HepG2 (cell line): ENCODE data around the gene TMEM236. TPM values are rescaled to one million over a fixed set of nuclear protein-coding genes. Genes with fewer than 3 reads are reported as not detected.

Experiments
- ATAC-seq: fragments of 200-7000 bp; cut with Tn5 transposase; 3 replicates; pipeline ENCODE4 v1.9.1; 2020; ENCODE audit warnings: mild to moderate bottlenecking, moderate library complexity
- BruUV-seq: library from RNA; stranded (reverse); fragments of 400-500 nt; replicated peaks from 2 replicates; lab custom pipeline; 2021; lab: Mats Ljungman, UMichigan
- CTCF ChIA-PET: fragments of 300-600 bp; formaldehyde crosslinking; extraction: SDS; loops from one replicate; lab custom pipeline; 2021; ENCODE audit warnings: low total read pairs, inconsistent platforms, low intra/inter-chr PET ratio; lab: Yijun Ruan, JAX
- POLR2A ChIA-PET: fragments of 350-600 bp; sonication (Branson Sonifier 250); formaldehyde crosslinking; loops from one replicate; lab custom pipeline; 2020; ENCODE audit warnings: antibody characterized with exemption, inconsistent platforms; lab: Yijun Ruan, JAX
- DNase-seq: peaks from one replicate; pipeline ENCODE4 v3.0.0-alpha.2; 2015; ENCODE audit warnings: low spot score
- FAIRE-seq: peaks from 3 replicates; lab custom pipeline; 2011; peaks lifted over from hg19 to GRCh38; lab: Jason Lieb, UNC
- H2AFZ ChIP-seq: one replicate; pipeline ENCODE4 v1.6.1; 2011; ENCODE audit warnings: low read length, inconsistent platforms
- H3K27ac ChIP-seq: fragments of 300-600 bp; 3 replicates; pipeline ENCODE4 v1.8.0; 2011; ENCODE audit warnings: mixed run types, mild to moderate bottlenecking, mixed read lengths, low read length, inconsistent platforms; ENCODE audit not compliant: insufficient read depth; ENCODE audit errors: extremely low read length
- H3K27me3 ChIP-seq, 2 experiments: fragments of 200-600 bp in 1 of 2; 2 replicates in 1 of 2; 3 replicates in 1 of 2; pipeline versions ENCODE4 v1.6.0 to v1.8.0; 2011; ENCODE audit warnings: low read length in 2 of 2, mild to moderate bottlenecking in 2 of 2, moderate library complexity in 2 of 2, inconsistent platforms in 1 of 2; ENCODE audit not compliant: insufficient read depth in 2 of 2, control insufficient read depth in 1 of 2
- H3K36me3 ChIP-seq, 2 experiments: fragments of 200-600 bp in 1 of 2; replicated peaks in 1 of 2; 2 replicates in 1 of 2; 3 replicates in 1 of 2; pipeline versions ENCODE4 v1.5.1 to v1.8.0; 2011; ENCODE audit warnings: low read length in 2 of 2, inconsistent platforms in 1 of 2; ENCODE audit not compliant: insufficient read depth in 2 of 2, control insufficient read depth in 1 of 2
- H3K4me1 ChIP-seq: 2 replicates; pipeline ENCODE4 v1.5.1; 2012; ENCODE audit warnings: low read length, inconsistent platforms; ENCODE audit not compliant: insufficient read depth
- H3K4me2 ChIP-seq: 2 replicates; pipeline ENCODE4 v1.6.0; 2011; ENCODE audit warnings: low read depth, low read length, inconsistent platforms
- H3K4me3 ChIP-seq, 3 experiments: fragments of 200-600 bp in 1 of 3; sonication (generic), shearing (Covaris generic) in 1 of 3; replicated peaks in 1 of 3; 2 replicates each; pipeline ENCODE4 v1.5.1; 2011 to 2016; ENCODE audit warnings: low read length in 3 of 3, inconsistent platforms in 2 of 3, low read depth in 2 of 3, mild to moderate bottlenecking in 2 of 3, control low read depth in 1 of 3, mixed read lengths in 1 of 3; ENCODE audit not compliant: insufficient read depth in 1 of 3
- H3K79me2 ChIP-seq: one replicate; pipeline ENCODE4 v1.6.1; 2011; ENCODE audit warnings: low read length, inconsistent platforms; ENCODE audit not compliant: insufficient read depth
- H3K9ac ChIP-seq: 2 replicates; pipeline ENCODE4 v1.6.0; 2011; ENCODE audit warnings: mild to moderate bottlenecking, low read depth, low read length, inconsistent platforms; ENCODE audit not compliant: insufficient read depth
- H3K9me3 ChIP-seq: 2 replicates; pipeline ENCODE4 v1.5.1; 2012; ENCODE audit warnings: mild to moderate bottlenecking, low read length
- H4K20me1 ChIP-seq: 2 replicates; pipeline ENCODE4 v1.6.0; 2011; ENCODE audit warnings: inconsistent platforms, mild to moderate bottlenecking, low read length, moderate library complexity; ENCODE audit not compliant: insufficient read depth
- GATAD2A ChIP-seq: IDR thresholded peaks from 2 replicates; pipeline ENCODE4 v1.6.1; 2016
- GPBP1L1 ChIP-seq: sonication (generic); formaldehyde crosslinking; IDR thresholded peaks from 2 replicates; pipeline ENCODE4 v1.5.0; 2020; ENCODE audit warnings: mild to moderate bottlenecking, missing genetic modification reagents
- JUND ChIP-seq: sonication (generic); formaldehyde crosslinking; IDR thresholded peaks from 2 replicates; pipeline ENCODE4 v1.8.0; 2022; ENCODE audit warnings: mild to moderate bottlenecking, missing genetic modification reagents
- NKX3-1 ChIP-seq: sonication (generic); formaldehyde crosslinking; IDR thresholded peaks from 2 replicates; pipeline ENCODE4 v1.5.0; 2020; ENCODE audit warnings: missing genetic modification reagents
- PPARG ChIP-seq: conservative IDR thresholded peaks from 2 replicates; pipeline ENCODE4 v1.6.1; 2016; ENCODE audit warnings: missing biosample characterization, missing genetic modification reagents
- ZFP36 ChIP-seq: fragments of 150-350 bp; IDR thresholded peaks from 2 replicates; pipeline ENCODE4 v1.6.1; 2018; ENCODE audit warnings: borderline replicate concordance, low read length, low read depth; ENCODE audit not compliant: partially characterized antibody
- ZNF720 ChIP-seq: sonication (generic); formaldehyde crosslinking; IDR thresholded peaks from 2 replicates; pipeline ENCODE4 v1.4.0; 2020; ENCODE audit warnings: missing genetic modification reagents
- WGBS: methylation state at CpG from one replicate; pipeline ENCODE4 v1.1.6; 2017; ENCODE audit warnings: low lambda C conversion rate; 5-methylcytosine and 5-hydroxymethylcytosine counted together
- in situ Hi-C: cut with HindIII; loops from 2 replicates; pipeline ENCODE4 v1.10.0; 2017; ENCODE audit warnings: low pct_unique_long_range_greater_than_20kb; ENCODE audit not compliant: extremely low pct_ligation_motif_present
- intact Hi-C: fragments of 100-400 bp; cut with micrococcal nuclease; formaldehyde crosslinking; loops from one replicate; pipeline ENCODE4 v1.10.0; 2022; ENCODE audit not compliant: unreplicated experiment
- polyA plus RNA-seq, 8 experiments: library from polyadenylated mRNA; depleted of rRNA in 3 of 8; stranded (reverse) in 7 of 8; unstranded in 1 of 8; fragments of >200 nt; fragmentation: Illumina TruSeq in 4 of 8; extraction: Trizol in 4 of 8; gene quantifications; 2 replicates each; pipeline versions ENCODE4 v1.2.1 to v1.2.3, GENCODE V29; 2011 to 2016; ENCODE audit warnings: low read depth in 4 of 8, missing spikeins in 1 of 8, mixed read lengths in 1 of 8; ENCODE audit not compliant: insufficient read depth in 1 of 8
- total RNA-seq, 5 experiments: library from RNA; depleted of rRNA; stranded (reverse); fragments of >200 nt; fragmentation: Illumina TruSeq; extraction: Trizol; gene quantifications; 2 replicates each; pipeline ENCODE4 v1.2.3, GENCODE V29; 2016; ENCODE audit warnings: low read depth in 1 of 5

Gene TMEM236
- total and polyA plus RNA-seq, 2 of the 13 experiments (the other 11 are each of a cell fraction or from before 2014, with no cell fraction given), result 0.04 to 0.08 TPM

GRCh38 chr10:17808971-17809841, 57.2 kb downstream of the TMEM236 start, which contains the start of gene MRC1 (continued):
- no peak for TF ChIP-seq GPBP1L1 (CRISPR knock-in tag)
- TF ChIP-seq ZFP36, result no peak
- no peak for TF ChIP-seq ZNF720 (CRISPR knock-in tag)
- TF ChIP-seq, all 625 proteins: peak for 0

GRCh38 chr10:17811146-17811865, 59.3 kb downstream of the TMEM236 start:
- WGBS, result 21% methylated on average over 4 of the region's 4 CpGs
- in situ Hi-C loops, result no loop called here

More at GRCh38 chr10:17811146-17811865, 59.3 kb downstream of the TMEM236 start:
- peaks cover 4 to 40% of the 10 kb centered on the region in 2 experiments; a peak in 4 of 5 replicates for H3K27me3 ChIP-seq
- H3K36me3 ChIP-seq, result no peaks in the 10 kb centered on the region
- no peak overlapping the region for H3K9ac ChIP-seq
- DNase-seq (no peak), ATAC-seq (no peak)
- intact Hi-C loops, result no loop called here
- H3K4me3 ChIP-seq, result no peak overlapping the region
- H2AFZ ChIP-seq, result no peak overlapping the region
- H3K27ac ChIP-seq, result no peak overlapping the region
- no peaks in the 10 kb centered on the region for H3K9me3 ChIP-seq
- no peak for TF ChIP-seq GATAD2A (CRISPR knock-in tag)
- TF ChIP-seq PPARG (CRISPR knock-in tag), result no peak
- TF ChIP-seq NKX3-1 (CRISPR knock-in tag), result no peak
- no peak for TF ChIP-seq JUND (CRISPR knock-in tag)
- TF ChIP-seq, all 625 proteins: peak for 0
- no peak for FAIRE-seq
- CTCF ChIA-PET, result no interaction called here
- POLR2A ChIA-PET, result no interaction called here
- Histone ChIP-seq H3K79me2 (no peaks in the 10 kb centered on the region), H3K4me1 (no peaks in the 10 kb centered on the region), H3K4me2 (no peak overlapping the region), H4K20me1 (no peaks in the 10 kb centered on the region)
- no TSS peak for BruUV-seq
